Mucosa of gallbladder (tissue), 1 donor: ENCODE measurements around the gene ARHGEF7. TPM values are rescaled to one million over a fixed set of nuclear protein-coding genes. Genes with fewer than 3 reads are reported as not detected.

Experiments used
- DNase-seq: peaks from one replicate; pipeline ENCODE4 v3.0.0-alpha.2; 2020; ENCODE audit warnings: low spot score
- total RNA-seq: library from RNA; stranded (reverse); gene quantifications from one replicate; pipeline ENCODE4 v1.2.1, GENCODE V29; 2021
- donor health status: DM: no; HTN: no; CAD: no.

The ARHGEF7 gene
- total RNA-seq, 1 donor from 2014 or later: 70.7 TPM

GRCh38 chr13:111344471-111345191 is 229.5 kb downstream of the ARHGEF7 start:
- no peak for DNase-seq

DNA sequence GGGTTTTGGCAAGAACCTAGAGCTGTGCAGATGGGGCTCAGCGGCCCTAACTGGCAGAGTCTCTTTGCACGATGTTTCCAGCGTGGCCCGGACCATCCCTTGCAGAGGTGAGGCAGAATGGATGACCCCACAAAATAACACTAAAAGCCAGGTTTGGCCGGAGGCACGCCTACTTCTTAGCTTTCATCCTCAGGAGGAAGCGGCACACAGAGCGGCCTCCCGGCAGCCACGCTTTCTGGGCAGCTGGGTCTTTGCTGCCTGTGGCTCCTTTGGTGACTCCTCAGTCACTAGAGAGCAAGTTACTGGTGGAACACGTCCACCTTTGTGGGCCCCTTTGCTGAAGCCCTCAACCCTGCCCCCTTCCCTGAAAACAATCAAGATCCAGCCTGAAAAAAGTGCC is 230.6 kb downstream of the ARHGEF7 start:
- no peak for DNase-seq

- no peak for DNase-seq
Measured at GRCh38 chr13:111346101-111346680, 231.1 kb downstream of the ARHGEF7 start.

DNA sequence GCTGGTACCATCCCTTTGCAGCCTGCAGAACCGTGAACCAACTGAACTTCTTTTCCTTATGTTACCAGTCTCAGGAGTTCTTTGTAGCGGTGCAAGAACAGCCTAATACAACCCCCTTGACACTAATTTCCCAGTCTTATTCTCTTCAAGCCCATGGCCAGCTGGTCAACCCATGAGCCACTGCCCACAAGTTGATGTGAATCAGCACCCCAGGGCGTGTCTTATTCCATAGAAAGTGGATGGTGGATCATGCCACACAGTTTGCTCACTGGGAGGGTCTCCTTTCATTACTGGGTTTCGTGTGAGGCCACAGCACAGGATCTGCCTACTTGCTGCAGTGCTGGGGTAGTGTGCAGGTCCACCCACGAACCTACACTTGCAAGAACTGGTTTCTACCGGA is 232.3 kb downstream of the ARHGEF7 start:
- DNase-seq: no peak

DNA sequence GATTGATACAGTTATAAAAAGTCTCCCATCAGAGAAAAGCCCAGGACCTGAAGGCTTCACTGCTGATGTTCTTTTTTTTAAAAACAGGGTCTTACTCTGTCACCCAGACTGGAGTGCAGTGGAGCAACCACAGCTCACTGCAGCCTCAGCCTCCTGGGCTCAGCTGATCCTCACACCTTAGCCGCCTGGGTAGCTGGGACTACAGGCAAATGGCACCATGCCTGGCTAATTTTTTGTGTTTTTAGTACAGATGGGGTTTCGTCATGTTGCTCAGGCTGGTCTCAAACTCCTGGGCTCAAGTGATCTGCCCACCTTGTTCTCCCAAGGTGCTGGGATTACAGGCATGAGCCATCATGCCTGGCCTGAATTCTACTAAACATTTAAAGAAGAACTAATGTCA is 238.4 kb downstream of the ARHGEF7 start:
- DNase-seq: no peak

DNA sequence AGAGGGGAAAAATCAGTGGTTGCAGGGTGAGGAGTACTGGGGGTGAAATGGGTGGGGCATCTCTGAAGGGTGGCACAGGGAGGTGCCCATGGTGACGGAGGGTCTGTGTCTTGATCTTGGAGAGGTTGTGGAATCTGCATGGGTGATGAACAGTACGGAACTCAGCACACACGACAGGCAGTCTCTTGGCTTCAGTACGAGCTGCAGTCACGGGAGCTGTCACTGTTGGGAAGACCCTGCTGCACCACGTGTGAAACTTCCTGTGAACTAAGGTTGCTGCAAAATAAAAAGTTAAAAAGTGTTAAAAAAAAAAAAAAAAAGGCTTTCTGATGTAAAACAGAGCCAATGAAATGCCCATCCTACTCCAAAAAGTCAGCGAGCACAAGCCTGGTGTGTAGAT is 239.7 kb downstream of the ARHGEF7 start:
- DNase-seq: no peak

Other genes with a start within 250 kb of the ARHGEF7 start
- 139 TPM for gene ANKRD10, start 200.2 kb upstream of the ARHGEF7 start, total RNA-seq
- gene TEX29, start 205.3 kb downstream of the ARHGEF7 start, total RNA-seq: 0.92 TPM